ENCODE results near the gene TM9SF3.

GRCh38 chr10:96627292-96627691 lies 40.5 kb upstream of the TM9SF3 start:
- TF ChIP-seq CTCF (IDR thresholded peaks at IDR 0.05) (no peak), POLR2A (IDR thresholded peaks at IDR 0.05) (no peak)
